ENCODE results near the gene CD244. TPM values are rescaled to one million over a fixed set of nuclear protein-coding genes. Genes with fewer than 3 reads are reported as not detected.

The CD244 gene
- polyA plus RNA-seq, 1 donor from 2014 or later, result not detected

- Histone ChIP-seq H3K4me2 (ENCODE audit: low read length) (no peak overlapping the region), H4K20me1 (ENCODE audit: insufficient read depth) (no peaks in the 10 kb centered on the region), H3K36me3 (ENCODE audit: insufficient read depth, low read length) (no peaks in the 10 kb centered on the region), H3K9me3 (ENCODE audit: low read length) (no peaks in the 10 kb centered on the region), H3F3A (ENCODE audit: insufficient read depth, low read length, poor library complexity, severe bottlenecking) (no peaks in the 10 kb centered on the region), H3K9ac (ENCODE audit: low read length) (no peak overlapping the region), H3K4me3 (ENCODE audit: low read length) (no peak overlapping the region), H3K79me2 (replicated peaks; ENCODE audit: insufficient read depth, low read length) (no peaks in the 10 kb centered on the region), H3K27ac (ENCODE audit: low read length) (no peak overlapping the region), H2AFZ (ENCODE audit: low read depth, low read length) (no peak overlapping the region), H3K9me2 (ENCODE audit: insufficient read depth, low read length) (no peaks in the 10 kb centered on the region), H3K27me3 (ENCODE audit: insufficient read depth, low read depth, low read length) (no peaks in the 10 kb centered on the region)
- TF ChIP-seq MXI1 (conservative IDR thresholded peaks at IDR 0.05; ENCODE audit: poor library complexity, severe bottlenecking) (no peak), POLR2AphosphoS5 (IDR thresholded peaks at IDR 0.05) (no peak), TAF1 (IDR thresholded peaks at IDR 0.05; ENCODE audit: low read depth) (no peak), EZH2 (IDR thresholded peaks at IDR 0.05; ENCODE audit: borderline replicate concordance, insufficient read depth, low read length, poor library complexity, severe bottlenecking) (no peak), REST (IDR thresholded peaks at IDR 0.05; ENCODE audit: borderline replicate concordance) (no peak), EP300 (conservative IDR thresholded peaks at IDR 0.05; ENCODE audit: poor library complexity, severe bottlenecking) (no peak), SMC3 (conservative IDR thresholded peaks at IDR 0.05; ENCODE audit: poor library complexity) (no peak), RAD21 (conservative IDR thresholded peaks at IDR 0.05) (no peak)
These were observed 2.6 kb upstream of the CD244 start for GRCh38 chr1:160865337-160865736.

GRCh38 chr1:160864173-160864572 lies 1.5 kb upstream of the CD244 start:
- Histone ChIP-seq H3K4me3 (ENCODE audit: low read length) (no peak overlapping the region), H3K4me2 (ENCODE audit: low read length) (no peak overlapping the region), H2AFZ (ENCODE audit: low read depth, low read length) (no peak overlapping the region), H3K9me2 (ENCODE audit: insufficient read depth, low read length) (no peaks in the 10 kb centered on the region), H3K36me3 (ENCODE audit: insufficient read depth, low read length) (no peaks in the 10 kb centered on the region), H3K27me3 (ENCODE audit: insufficient read depth, low read depth, low read length) (no peaks in the 10 kb centered on the region), H3K79me2 (replicated peaks; ENCODE audit: insufficient read depth, low read length) (no peaks in the 10 kb centered on the region), H3K9me3 (ENCODE audit: low read length) (no peaks in the 10 kb centered on the region), H3K27ac (ENCODE audit: low read length) (no peak overlapping the region), H4K20me1 (ENCODE audit: insufficient read depth) (no peaks in the 10 kb centered on the region), H3F3A (ENCODE audit: insufficient read depth, low read length, poor library complexity, severe bottlenecking) (no peaks in the 10 kb centered on the region), H3K9ac (ENCODE audit: low read length) (no peak overlapping the region)
- TF ChIP-seq RAD21 (conservative IDR thresholded peaks at IDR 0.05) (no peak), CTCF (IDR thresholded peaks at IDR 0.05; ENCODE audit: poor library complexity, severe bottlenecking) (no peak), EP300 (conservative IDR thresholded peaks at IDR 0.05; ENCODE audit: poor library complexity, severe bottlenecking) (no peak), EZH2 (IDR thresholded peaks at IDR 0.05; ENCODE audit: borderline replicate concordance, insufficient read depth, low read length, poor library complexity, severe bottlenecking) (no peak), POLR2AphosphoS5 (IDR thresholded peaks at IDR 0.05) (no peak)

GRCh38 chr1:160863774-160864131 lies 1.1 kb upstream of the CD244 start:
- no peaks in the 10 kb centered on the region for H3K27me3 ChIP-seq (ENCODE audit: insufficient read depth, low read depth, low read length)
- no peak overlapping the region for H3K9ac ChIP-seq (ENCODE audit: low read length)
- no peaks in the 10 kb centered on the region for H3K9me2 ChIP-seq (ENCODE audit: insufficient read depth, low read length)
- H3K4me3 ChIP-seq (ENCODE audit: low read length), result no peak overlapping the region
- H3K4me2 ChIP-seq (ENCODE audit: low read length), result no peak overlapping the region
- no peaks in the 10 kb centered on the region for H3K9me3 ChIP-seq (ENCODE audit: low read length)
- no peaks in the 10 kb centered on the region for H3K36me3 ChIP-seq (ENCODE audit: insufficient read depth, low read length)
- TF ChIP-seq RAD21 (conservative IDR thresholded peaks at IDR 0.05) (no peak), SMC3 (conservative IDR thresholded peaks at IDR 0.05; ENCODE audit: poor library complexity) (no peak)
- H3K79me2 ChIP-seq (replicated peaks; ENCODE audit: insufficient read depth, low read length), result no peaks in the 10 kb centered on the region
- H3K27ac ChIP-seq (ENCODE audit: low read length), result no peak overlapping the region
- H4K20me1 ChIP-seq (ENCODE audit: insufficient read depth), result no peaks in the 10 kb centered on the region
- no peak overlapping the region for H2AFZ ChIP-seq (ENCODE audit: low read depth, low read length)
- H3F3A ChIP-seq (ENCODE audit: insufficient read depth, low read length, poor library complexity, severe bottlenecking), result no peaks in the 10 kb centered on the region

All from neural cell (in vitro differentiated cells).